ENCODE results near the gene SEL1L.

The SEL1L gene

DNA sequence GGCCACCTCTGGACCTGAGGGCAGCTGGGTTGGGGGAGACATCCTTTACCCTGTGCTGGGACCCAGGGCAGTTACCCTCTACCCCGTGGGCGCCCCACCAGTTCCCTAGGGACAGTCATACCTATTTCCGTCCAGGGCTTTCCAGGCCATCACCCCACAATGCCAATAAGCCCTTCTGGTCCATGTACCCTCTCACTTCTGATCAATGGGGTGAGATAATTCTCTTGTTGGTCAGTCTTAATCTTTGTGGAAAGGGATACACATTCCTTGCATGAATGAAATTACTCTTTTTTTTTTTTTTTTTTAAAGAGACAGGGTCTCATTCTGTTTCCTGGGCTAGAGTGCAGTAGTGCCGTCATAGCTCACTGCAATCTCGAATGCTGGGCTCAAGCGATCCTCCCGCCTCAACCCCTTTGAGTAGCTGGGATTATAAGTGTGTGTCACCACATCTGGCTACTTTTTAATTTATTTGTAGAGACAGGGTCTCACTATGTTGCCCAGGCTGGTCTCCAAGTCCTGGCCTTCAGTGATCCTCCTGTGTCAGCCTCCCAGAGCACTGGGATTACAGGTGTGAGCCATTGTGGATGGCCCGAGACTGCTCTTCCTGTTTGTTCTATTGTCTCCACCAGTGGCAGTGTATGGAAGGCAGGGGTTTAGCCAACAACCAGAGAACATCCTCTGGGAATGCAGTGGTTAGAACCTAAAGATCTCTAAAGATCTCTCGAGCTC lies 87.2 kb downstream of the SEL1L start:
- DNase-seq (ENCODE audit: low read depth), result no peak
- no peak for TF ChIP-seq CTCF (conservative IDR thresholded peaks at IDR 0.05; ENCODE audit: low read length)

DNA sequence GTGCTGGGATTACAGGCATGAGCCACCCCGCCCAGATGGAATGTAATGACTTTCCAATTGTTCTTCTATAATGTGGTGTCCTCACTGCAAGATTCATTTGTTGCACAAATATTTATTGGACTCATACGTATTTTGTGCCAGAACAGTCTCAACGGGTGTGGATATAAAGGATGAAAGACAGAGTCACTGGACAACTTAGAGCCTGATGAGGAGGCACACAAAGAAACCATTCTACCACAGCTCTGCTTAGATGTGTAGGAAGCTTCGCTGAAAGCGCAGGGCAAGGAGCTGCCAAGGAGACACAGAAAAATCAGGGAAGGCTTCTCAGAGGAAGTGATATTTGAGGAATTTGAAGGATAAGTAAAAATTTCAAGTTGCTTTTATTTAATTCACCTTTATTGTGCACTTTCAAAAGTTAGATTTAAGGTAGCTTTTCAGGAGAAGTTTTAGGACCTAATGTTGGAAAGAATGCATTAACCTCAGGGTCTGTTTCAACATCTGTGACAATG lies 92.0 kb downstream of the SEL1L start:
- no peak for DNase-seq (ENCODE audit: low read depth)
- no peak for TF ChIP-seq CTCF (conservative IDR thresholded peaks at IDR 0.05; ENCODE audit: low read length)
- no peak overlapping the region for H3K4me3 ChIP-seq (ENCODE audit: low read length)

More for the DNA sequence above, 87.2 kb downstream of the SEL1L start:
- no peak overlapping the region for H3K4me3 ChIP-seq (ENCODE audit: low read length)

GRCh38 chr14:81440041-81440440 lies 93.6 kb downstream of the SEL1L start:
- no peak overlapping the region for H3K4me3 ChIP-seq (ENCODE audit: low read length)
- no peak for TF ChIP-seq CTCF (conservative IDR thresholded peaks at IDR 0.05; ENCODE audit: low read length)
- DNase-seq (ENCODE audit: low read depth), result no peak

GRCh38 chr14:81437244-81437643 lies 96.4 kb downstream of the SEL1L start:
- no peak for DNase-seq (ENCODE audit: low read depth)
- H3K4me3 ChIP-seq (ENCODE audit: low read length), result no peak overlapping the region
- TF ChIP-seq CTCF (conservative IDR thresholded peaks at IDR 0.05; ENCODE audit: low read length), result no peak

GRCh38 chr14:81436296-81437138 lies 97.1 kb downstream of the SEL1L start:
- H3K4me3 ChIP-seq (ENCODE audit: low read length), result peak overlapping the region; percentile 47
- no peak for TF ChIP-seq CTCF (conservative IDR thresholded peaks at IDR 0.05; ENCODE audit: low read length)
- DNase-seq (ENCODE audit: low read depth), result peak; percentile 42

DNA sequence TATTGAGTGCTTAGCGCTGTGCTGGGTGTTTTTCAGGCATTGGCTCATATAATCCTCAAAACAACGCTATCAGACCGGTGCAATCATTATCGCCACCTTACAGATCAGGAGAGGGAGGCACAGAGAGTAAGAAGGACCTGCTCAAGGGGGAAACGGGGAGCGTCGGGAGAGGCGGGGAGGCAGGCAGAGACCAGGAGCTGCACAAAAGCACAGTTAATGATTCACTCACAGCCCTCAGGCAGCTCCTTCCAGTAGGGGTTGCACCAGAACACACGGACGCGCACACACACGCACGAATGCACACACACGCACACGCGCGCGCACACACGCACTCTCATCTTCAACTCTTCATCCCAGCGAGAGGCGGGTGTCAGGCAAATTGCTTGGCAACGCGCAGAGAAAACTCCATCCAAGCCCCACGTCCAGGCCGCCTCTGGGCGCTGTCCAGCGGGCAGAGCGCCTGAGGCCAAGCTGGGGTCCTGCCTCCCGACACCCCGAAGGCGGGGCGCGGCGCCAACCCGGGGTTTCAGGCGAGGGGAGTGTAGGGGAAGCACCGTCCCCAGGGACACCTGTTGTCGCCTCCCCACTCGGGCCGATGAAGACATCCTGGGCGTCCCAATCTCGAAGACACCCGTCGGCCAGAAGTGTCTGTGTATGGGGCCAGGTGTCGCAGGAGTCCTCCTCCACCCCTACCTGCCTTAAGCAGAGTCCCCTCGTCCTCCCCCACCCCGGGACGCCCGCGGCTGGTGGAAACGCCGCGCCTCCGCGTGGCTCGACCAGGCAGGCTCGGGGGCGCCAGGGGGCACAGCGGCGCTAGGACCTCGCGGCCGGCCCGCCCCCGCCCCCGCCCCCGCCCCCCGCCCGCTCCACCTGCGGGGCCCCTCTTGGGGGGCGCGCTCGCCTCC lies 98.0 kb downstream of the SEL1L start:
- peak overlapping the region; percentile 13 for H3K4me3 ChIP-seq (ENCODE audit: low read length)
- TF ChIP-seq CTCF (conservative IDR thresholded peaks at IDR 0.05; ENCODE audit: low read length), result no peak
- peak; percentile 11 for DNase-seq (ENCODE audit: low read depth)

Data from AG10803 (cell line).